Upper lobe of left lung (tissue), 4 donors: ENCODE measurements around the gene EFNB2.

ENCODE experiments used
- POLR2A ChIP-seq, 4 donors: fragments of 450-650 bp; IDR thresholded peaks; one replicate each; pipeline ENCODE4 v1.5.1; 2016 to 2017; ENCODE audit warnings: antibody characterized with exemption in 4 of 4, mild to moderate bottlenecking in 2 of 4
- POLR2AphosphoS5 ChIP-seq, 2 donors: sonication (generic); formaldehyde crosslinking; IDR thresholded peaks; one replicate each; pipeline ENCODE4 v1.5.1; 2017; ENCODE audit warnings: antibody characterized with exemption in 2 of 2

DNA sequence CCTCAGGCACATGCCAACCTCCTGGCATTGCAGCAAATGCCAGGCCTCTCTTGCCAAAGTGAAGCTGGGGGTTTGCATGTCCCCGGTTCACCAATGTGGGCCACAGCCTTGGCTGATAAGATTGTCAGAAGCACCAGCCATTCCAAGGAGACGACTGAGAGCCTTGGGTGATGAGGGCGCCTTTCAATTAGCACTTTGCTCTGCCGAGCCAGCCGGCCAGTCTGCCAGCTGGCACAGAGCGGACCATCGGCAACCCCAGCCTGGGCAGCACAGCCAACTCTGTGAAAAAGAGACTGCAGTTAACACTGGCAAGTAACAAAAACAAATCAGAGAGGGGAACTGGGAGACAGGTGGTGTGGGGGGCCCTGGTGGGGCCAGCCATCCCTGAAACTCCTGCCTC, 67.3 kb downstream of the EFNB2 start:
- TF ChIP-seq POLR2A (IDR thresholded peaks at IDR 0.05) (no peak), POLR2AphosphoS5 (IDR thresholded peaks at IDR 0.05) (no peak)
